Activated B cell treated with CpG ODN at 0.5 μM for 24 hours (primary cell): Measurements from ENCODE around the gene GMPPA. TPM values are rescaled to one million over a fixed set of nuclear protein-coding genes. Genes with fewer than 3 reads are reported as not detected.

Experiments used
- ATAC-seq: fragments of 200-7000 bp; cut with Tn5 transposase; one replicate; pipeline ENCODE4 v1.10.0; 2021; ENCODE audit warnings: low read depth, mild to moderate bottlenecking, moderate library complexity
- CTCF ChIA-PET: fragments of 350-600 bp; sonication (Branson Sonifier 250); formaldehyde crosslinking; loops from one replicate; lab custom pipeline; 2021; ENCODE audit warnings: antibody characterized with exemption; lab: Charles Lee
- POLR2A ChIA-PET: fragments of 350-600 bp; sonication (Branson Sonifier 250); formaldehyde crosslinking; loops from one replicate; lab custom pipeline; 2021; ENCODE audit warnings: antibody characterized with exemption; lab: Charles Lee
- DNase-seq: peaks from one replicate; pipeline ENCODE4 v3.0.0; 2022
- H3K27ac Mint-ChIP-seq: one replicate; pipeline ENCODE4 v1.8.0; 2020; ENCODE audit warnings: mixed read lengths
- H3K27me3 Mint-ChIP-seq: one replicate; pipeline ENCODE4 v1.8.0; 2021; ENCODE audit warnings: mixed read lengths
- H3K36me3 Mint-ChIP-seq: one replicate; pipeline ENCODE4 v1.8.0; 2021; ENCODE audit warnings: low read depth, mixed read lengths
- H3K4me1 Mint-ChIP-seq: one replicate; pipeline ENCODE4 v1.8.0; 2021; ENCODE audit warnings: mixed read lengths
- H3K4me3 Mint-ChIP-seq: one replicate; pipeline ENCODE4 v1.8.0; 2020; ENCODE audit warnings: mild to moderate bottlenecking, mixed read lengths
- H3K9me3 Mint-ChIP-seq: one replicate; pipeline ENCODE4 v1.8.0; 2020; ENCODE audit warnings: mixed read lengths
- CTCF ChIP-seq: fragments of 200-600 bp; IDR thresholded peaks from one replicate; pipeline ENCODE4 v1.8.0; 2022; ENCODE audit warnings: antibody characterized with exemption, mild to moderate bottlenecking
- intact Hi-C: fragments of 100-400 bp; cut with micrococcal nuclease; formaldehyde crosslinking; loops from one replicate; pipeline ENCODE4 v1.15.1; 2024
- total RNA-seq: library from RNA; stranded (reverse); gene quantifications from 2 replicates; pipeline ENCODE4 v1.2.3, GENCODE V29; 2022

Gene GMPPA
- total RNA-seq, 1 donor from 2014 or later: 33.0 TPM

GRCh38 chr2:219540784-219541504, 42.3 kb downstream of the GMPPA start:
- CTCF ChIA-PET: interaction anchor here (0.6 to 3.9 kb wide), 10 partner anchors 11 to 149 kb away, joined by 3 to 23 read pairs (median 4); no protein-coding TSS in a partner anchor
- Mint-ChIP-seq H3K9me3 (no peaks in the 10 kb centered on the region), H3K4me1 (peaks cover 22% of the 10 kb centered on the region), H3K36me3 (no peaks in the 10 kb centered on the region), H3K27ac (no peak overlapping the region), H3K27me3 (peaks cover 28% of the 10 kb centered on the region), H3K4me3 (peak overlapping the region; percentile 32)
- DNase-seq (no peak), ATAC-seq (no peak)
- no peak for TF ChIP-seq CTCF
- POLR2A ChIA-PET: interaction anchor here (0.6 to 1.0 kb wide), 3 partner anchors 42 to 465 kb away, joined by 3 to 5 read pairs (median 4); partner anchors contain the start of genes GMPPA and STK11IP
- intact Hi-C loops: loop anchor here (1.0 to 5.0 kb wide), 7 partner anchors 19 to 829 kb away; partner anchors contain the start of genes DNAJB2, TTLL4, TUBA4A and TUBA4B

- intact Hi-C loops: loop anchor here (1.0 to 5.0 kb wide), 7 partner anchors 19 to 829 kb away; partner anchors contain the start of genes DNAJB2, TTLL4, TUBA4A and TUBA4B
- H3K4me3 Mint-ChIP-seq: peak overlapping the region; percentile 78
- DNase-seq: peak; percentile 79
- POLR2A ChIA-PET: interaction anchor here (0.7 to 1.0 kb wide), 2 partner anchors 56 to 381 kb away, joined by 3 read pairs; partner anchors contain the start of genes NHEJ1 and STK11IP
- H3K36me3 Mint-ChIP-seq: no peaks in the 10 kb centered on the region
- no peak for TF ChIP-seq CTCF
- peak; percentile 36 for ATAC-seq
- no peak overlapping the region for H3K27ac Mint-ChIP-seq
- CTCF ChIA-PET: interaction anchor here (0.6 to 3.9 kb wide), 11 partner anchors 12 to 148 kb away, joined by 3 to 23 read pairs (median 5); no protein-coding TSS in a partner anchor
- peaks cover 22% of the 10 kb centered on the region for H3K4me1 Mint-ChIP-seq
- no peaks in the 10 kb centered on the region for H3K9me3 Mint-ChIP-seq
- H3K27me3 Mint-ChIP-seq: peaks cover 30% of the 10 kb centered on the region
Measured at GRCh38 chr2:219541611-219542180, 43.0 kb downstream of the GMPPA start.

- Mint-ChIP-seq H3K27ac (no peak overlapping the region), H3K36me3 (no peaks in the 10 kb centered on the region), H3K27me3 (peaks cover 39% of the 10 kb centered on the region), H3K4me3 (peak overlapping the region; percentile 78), H3K9me3 (no peaks in the 10 kb centered on the region), H3K4me1 (peaks cover 22% of the 10 kb centered on the region)
- ATAC-seq (peak; percentile 35), DNase-seq (no peak)
- intact Hi-C loops: loop anchor here (1.0 to 5.0 kb wide), 8 partner anchors 9 to 831 kb away; partner anchors contain the start of genes DNAJB2, GMPPA, STK11IP and TTLL4
- no peak for TF ChIP-seq CTCF
- CTCF ChIA-PET: interaction anchor here (0.7 to 3.9 kb wide), 5 partner anchors 13 to 99 kb away, joined by 3 to 23 read pairs (median 4); no protein-coding TSS in a partner anchor
- POLR2A ChIA-PET: interaction anchor here (0.6 to 2.1 kb wide), 5 partner anchors 9 to 155 kb away, joined by 5 to 14 read pairs (median 8); partner anchors contain the start of genes DNPEP, GMPPA and STK11IP
Measured at GRCh38 chr2:219542931-219543595, 44.4 kb downstream of the GMPPA start.

- Mint-ChIP-seq H3K4me1 (peaks cover 22% of the 10 kb centered on the region), H3K36me3 (no peaks in the 10 kb centered on the region), H3K9me3 (no peaks in the 10 kb centered on the region), H3K4me3 (peak within 1 kb of the TSS; percentile 78), H3K27me3 (peaks cover 42% of the 10 kb centered on the region), H3K27ac (no peak within 1 kb of the TSS)
- intact Hi-C loops: loop anchor here (1.0 to 5.0 kb wide), 8 partner anchors 9 to 831 kb away; partner anchors contain the start of genes DNAJB2, GMPPA, STK11IP and TTLL4
- ChIA-PET CTCF (interaction anchor here (0.7 to 3.9 kb wide), 6 partner anchors 14 to 98 kb away, joined by 3 to 23 read pairs (median 4); no protein-coding TSS in a partner anchor), POLR2A (interaction anchor here (0.8 to 2.1 kb wide), 5 partner anchors 9 to 156 kb away, joined by 3 to 14 read pairs (median 8); partner anchors contain the start of genes DNPEP, GMPPA and STK11IP)
- peak; percentile 81 for DNase-seq
- ATAC-seq: peak; percentile 84
- no peak for TF ChIP-seq CTCF
Measured at GRCh38 chr2:219543596-219544358, 45.1 kb downstream of the GMPPA start, which contains the start of the genes CHPF and TMEM198. CHPF (minus strand) TSS chr2:219543809; CDS start chr2:219543538, 271 bp downstream. TMEM198 (plus strand) TSS chr2:219544028; CDS start chr2:219544728, 700 bp downstream.
